AG09319 (cell line): Measurements from ENCODE around the gene GCK.

Source experiments
- DNase-seq: peaks from one replicate; pipeline ENCODE4 v3.0.0-alpha.2; 2010; ENCODE audit warnings: low read depth; ENCODE audit errors: extremely low read depth
- CTCF ChIP-seq: IDR thresholded peaks from 2 replicates; pipeline ENCODE4 v1.5.1; 2011; ENCODE audit warnings: low read depth, mild to moderate bottlenecking, inconsistent platforms, low read length, moderate library complexity

Gene GCK

DNA sequence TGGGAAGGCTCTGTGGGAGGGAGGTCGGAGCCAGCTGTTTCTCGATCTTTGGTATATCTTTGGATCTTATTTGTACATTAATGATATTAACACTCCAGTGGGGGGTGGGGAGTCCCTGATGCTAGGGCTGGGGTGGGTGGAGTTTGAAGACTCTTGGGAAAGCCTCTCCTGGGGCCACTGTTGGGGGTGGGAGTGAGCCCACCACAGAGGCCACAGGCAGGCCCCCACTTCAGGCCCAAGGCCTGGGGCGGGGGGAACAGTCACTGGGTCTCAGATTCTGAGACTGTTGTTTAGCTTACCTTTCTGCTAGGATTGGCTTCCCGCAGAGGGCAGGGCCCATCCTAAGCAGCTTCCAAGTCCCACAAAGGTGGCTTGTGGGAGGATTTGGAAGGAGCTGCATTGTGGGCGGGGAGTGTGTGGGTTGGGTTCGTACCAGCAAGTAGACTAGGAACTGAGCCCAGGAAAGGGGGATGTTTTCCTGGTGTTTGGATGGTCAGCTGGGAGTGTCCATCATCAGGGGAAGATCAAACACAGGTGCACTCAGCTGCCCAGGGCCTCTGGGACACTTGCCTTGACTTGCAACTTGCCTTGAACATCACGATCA lies 23.4 kb upstream of the GCK start:
- DNase-seq, result no peak
- TF ChIP-seq CTCF, result no peak

- no peak for DNase-seq
- no peak for TF ChIP-seq CTCF
These were observed 22.8 kb upstream of the GCK start for GRCh38 chr7:44212018-44212417.

DNA sequence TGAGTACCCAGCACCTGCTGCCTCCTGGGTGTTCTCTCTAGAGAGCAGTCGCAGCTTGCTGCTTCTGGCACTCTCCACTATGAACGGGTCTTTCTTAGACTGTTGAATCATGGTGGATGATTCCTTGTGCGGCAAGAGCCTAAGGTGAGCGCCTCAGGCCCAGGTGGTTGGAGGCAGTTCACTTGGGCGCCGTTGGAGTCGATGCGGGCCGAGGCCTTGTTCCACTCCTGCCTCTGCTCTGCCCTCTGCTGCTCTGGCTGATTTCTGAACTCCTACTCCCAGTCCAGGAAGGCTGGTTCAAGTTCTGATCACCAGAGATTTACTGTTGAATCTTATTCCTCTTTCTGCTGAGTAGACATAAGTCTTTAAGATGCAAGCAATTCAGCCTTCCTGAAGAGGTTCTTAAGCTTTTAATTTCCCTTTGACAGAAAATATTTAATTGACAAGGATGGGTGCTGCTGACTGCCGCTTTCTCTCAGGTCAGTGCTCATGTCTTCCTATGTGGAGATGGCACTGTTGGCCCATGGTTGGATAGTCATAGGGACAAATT lies 22.0 kb upstream of the GCK start:
- TF ChIP-seq CTCF, result no peak
- DNase-seq, result no peak

DNA sequence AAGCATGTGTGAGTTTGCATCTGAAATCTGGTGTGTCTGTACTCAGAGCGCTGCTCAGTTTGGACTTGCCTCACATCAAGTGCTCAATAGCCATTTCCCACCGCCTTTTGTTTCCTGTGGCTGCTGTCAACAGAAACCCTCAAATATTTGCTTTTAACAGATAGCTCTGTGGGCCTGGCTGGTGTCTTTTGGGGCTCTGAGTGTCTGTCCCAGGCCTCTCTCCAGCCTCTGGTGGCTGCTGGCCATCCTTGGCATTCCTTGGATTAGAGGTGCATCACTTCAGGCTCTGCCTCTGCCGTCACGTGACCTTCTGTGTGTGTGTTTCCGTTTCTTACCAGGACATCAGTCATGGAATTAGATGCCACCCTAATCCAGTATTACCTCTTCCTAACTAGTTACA lies 20.9 kb upstream of the GCK start:
- no peak for TF ChIP-seq CTCF
- no peak for DNase-seq

- no peak for DNase-seq
- TF ChIP-seq CTCF, result no peak
These were observed 18.8 kb upstream of the GCK start for GRCh38 chr7:44208085-44208484.

DNA sequence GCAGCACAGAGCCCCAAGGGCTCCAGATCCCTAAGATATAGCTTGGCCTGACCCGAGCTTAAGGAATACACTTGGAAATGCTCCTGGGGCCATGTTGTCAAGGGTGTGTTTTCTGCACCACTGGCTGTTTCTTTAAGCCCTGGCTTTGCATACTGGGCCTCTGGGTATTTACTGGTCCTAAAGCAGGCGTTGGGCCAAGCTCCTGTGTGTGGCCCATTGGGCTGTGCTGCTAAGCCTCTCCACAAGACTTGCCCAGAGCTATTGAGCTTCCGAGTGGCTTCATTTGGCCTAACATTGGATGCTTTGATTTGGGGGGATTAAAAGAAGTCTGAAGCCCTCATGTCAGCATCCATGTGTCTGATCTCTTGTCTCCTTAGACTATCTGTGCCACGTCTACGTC lies 16.8 kb upstream of the GCK start:
- no peak for DNase-seq
- TF ChIP-seq CTCF, result no peak

GRCh38 chr7:44201813-44202212 lies 12.6 kb upstream of the GCK start:
- no peak for TF ChIP-seq CTCF
- DNase-seq, result no peak
